SK-N-SH (cell line): ENCODE measurements around the gene ZBTB43.

Experiments
- CTCF ChIP-seq: fragments of 200-600 bp; sonication (generic); IDR thresholded peaks from 2 replicates; pipeline ENCODE4 v1.6.1; 2017; ENCODE audit warnings: antibody characterized with exemption, mild to moderate bottlenecking, moderate library complexity
- EZH2phosphoT487 ChIP-seq: fragments of 200-600 bp; sonication (generic); IDR thresholded peaks from 2 replicates; pipeline ENCODE4 v1.6.1; 2017; ENCODE audit warnings: low read depth, mixed run types, mild to moderate bottlenecking, antibody characterized with exemption, moderate library complexity, borderline replicate concordance
- POLR2AphosphoS5 ChIP-seq: IDR thresholded peaks from 2 replicates; pipeline ENCODE4 v1.6.1; 2012; ENCODE audit warnings: low read depth, low read length
- RAD21 ChIP-seq: IDR thresholded peaks from 2 replicates; pipeline ENCODE4 v1.6.1; 2012; ENCODE audit warnings: mild to moderate bottlenecking, low read length

GRCh38 chr9:126832440-126832839 lies 27.6 kb downstream of the ZBTB43 start:
- TF ChIP-seq RAD21 (no peak), CTCF (no peak), POLR2AphosphoS5 (no peak), EZH2phosphoT487 (no peak)
